Right kidney (tissue), 9 donors: ENCODE results near the gene SCN5A.

Source experiments
- DNase-seq: peaks from one replicate; pipeline ENCODE4 v3.0.0-alpha.2; 2016
- long read RNA-seq, 8 donors: transcript quantifications; one replicate each; lab custom pipeline, GENCODE V29; 2026

Gene SCN5A
- long read RNA-seq, donor 1: 0 reads
- long read RNA-seq, donor 2: 0 reads
- long read RNA-seq, donor 3: 0 reads
- long read RNA-seq, donor 4: 0 reads
- long read RNA-seq, donor 5: 0 reads
- long read RNA-seq, donor 6: 0 reads
- long read RNA-seq, donor 7: 0 reads
- long read RNA-seq, donor 8: 0 reads

DNA sequence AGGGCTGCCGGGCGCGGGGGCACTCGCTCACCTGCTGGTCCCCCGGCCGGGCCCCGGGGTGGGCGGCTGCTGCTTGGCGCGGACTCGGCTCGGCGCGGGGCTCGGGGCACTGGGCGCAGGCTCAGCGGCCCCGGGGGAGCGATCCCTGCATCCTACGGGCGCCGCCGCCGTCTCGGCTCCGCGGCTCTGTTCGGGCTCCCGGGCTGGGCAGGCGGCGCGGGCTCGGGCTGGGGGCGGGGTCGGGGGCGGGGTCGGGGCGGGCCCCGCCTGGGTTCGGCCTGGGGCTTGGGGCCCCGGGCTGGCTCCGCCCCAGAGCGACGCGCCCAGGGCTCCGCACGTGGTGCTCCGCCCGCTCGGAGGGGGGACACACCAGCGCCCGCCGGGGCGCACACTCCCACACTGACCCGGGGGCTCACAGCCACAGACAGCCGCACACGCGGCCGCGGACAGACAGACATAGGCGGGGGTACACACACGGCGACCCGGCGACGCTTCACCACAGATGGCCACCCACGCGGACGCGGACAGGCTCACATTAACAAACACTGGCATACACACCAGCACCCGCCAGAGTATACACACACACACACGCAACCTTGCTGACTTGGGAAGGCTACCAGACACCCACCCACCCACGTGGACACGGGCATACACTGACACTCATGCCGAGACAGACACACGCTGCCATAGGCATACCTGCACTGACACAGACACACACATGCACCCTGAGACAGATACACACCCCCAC, at the start of gene SCN5A:
SCN5A (minus strand) TSS at position 188 of the 748 bp plus-strand sequence. CDS start 16,380 bp downstream, outside the sequence.
- peak; percentile 74 for DNase-seq

DNA sequence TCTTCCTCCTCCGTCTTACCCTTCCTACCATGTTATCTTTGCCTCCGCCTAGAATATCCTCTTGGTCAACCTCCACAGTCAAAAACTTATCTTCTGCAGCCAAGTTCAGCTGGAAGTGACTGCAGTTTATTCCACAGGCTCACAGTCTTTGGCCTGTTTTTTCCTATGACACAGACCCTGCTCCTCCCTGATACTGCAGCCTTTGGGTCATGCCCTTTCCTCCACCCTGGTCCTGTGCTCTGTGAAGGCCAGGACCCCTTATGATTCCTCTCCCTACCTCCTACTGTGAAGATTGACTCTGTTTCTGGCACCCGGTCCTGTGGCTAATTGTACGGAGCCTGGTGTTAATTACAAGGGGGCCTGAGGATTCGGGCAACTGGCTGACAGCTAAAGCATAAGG, 49.3 kb upstream of the SCN5A start:
- no peak for DNase-seq

DNA sequence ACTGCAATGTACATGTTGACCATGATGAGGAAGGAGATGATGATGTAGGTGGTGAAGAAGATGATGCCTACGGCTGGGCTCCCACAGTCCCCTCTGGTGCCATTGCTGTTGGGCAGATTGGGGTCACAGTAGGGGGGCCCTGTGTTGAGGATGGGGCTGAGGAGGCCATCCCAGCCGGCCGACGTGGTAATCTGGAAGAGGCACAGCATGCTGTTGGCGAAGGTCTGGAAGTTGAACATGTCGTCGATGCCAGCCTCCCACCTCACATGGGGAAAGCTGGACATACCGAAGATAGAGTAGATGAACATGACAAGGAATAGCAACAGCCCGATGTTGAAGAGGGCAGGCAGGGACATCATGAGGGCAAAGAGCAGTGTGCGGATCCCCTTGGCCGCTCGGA, 48.6 kb upstream of the SCN5A start:
- no peak for DNase-seq

DNA sequence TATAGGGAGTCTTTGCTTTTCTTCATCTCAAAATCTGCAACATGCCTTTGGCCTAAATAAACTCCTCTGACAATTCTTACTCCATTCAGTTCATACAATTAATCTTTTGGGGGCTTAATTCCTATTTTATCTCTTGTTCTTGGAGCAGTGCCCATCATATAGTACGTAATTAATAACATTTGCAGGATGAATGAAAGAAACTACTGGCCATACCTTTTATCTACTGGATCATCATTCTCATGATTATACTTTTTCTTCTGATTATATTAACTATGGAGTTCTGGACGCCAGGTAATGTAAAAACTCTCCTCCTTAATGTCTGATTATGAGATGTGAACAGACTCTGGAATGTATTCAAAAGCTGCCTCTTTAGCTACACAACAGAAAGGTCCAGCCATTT, 46.5 kb upstream of the SCN5A start:
- DNase-seq: no peak

DNA sequence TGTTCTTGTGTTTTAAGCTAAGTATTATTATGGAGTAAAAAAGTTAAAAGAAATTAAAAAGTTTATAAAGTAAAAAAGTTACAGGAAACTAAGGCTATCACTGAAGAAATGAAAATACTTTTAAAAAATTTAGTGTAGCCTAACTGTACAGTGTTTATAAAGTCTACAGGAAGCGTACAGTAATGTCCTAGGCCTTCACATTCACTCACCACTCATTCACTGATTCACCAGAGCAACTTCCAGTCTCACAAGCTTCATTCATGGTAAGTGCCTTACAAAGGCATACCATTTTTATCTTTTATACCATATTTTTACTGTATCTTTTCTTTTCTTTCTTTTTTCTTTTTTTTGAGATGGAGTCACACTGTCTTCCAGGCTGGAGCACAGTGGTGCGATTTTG, 40.7 kb upstream of the SCN5A start:
- no peak for DNase-seq

DNA sequence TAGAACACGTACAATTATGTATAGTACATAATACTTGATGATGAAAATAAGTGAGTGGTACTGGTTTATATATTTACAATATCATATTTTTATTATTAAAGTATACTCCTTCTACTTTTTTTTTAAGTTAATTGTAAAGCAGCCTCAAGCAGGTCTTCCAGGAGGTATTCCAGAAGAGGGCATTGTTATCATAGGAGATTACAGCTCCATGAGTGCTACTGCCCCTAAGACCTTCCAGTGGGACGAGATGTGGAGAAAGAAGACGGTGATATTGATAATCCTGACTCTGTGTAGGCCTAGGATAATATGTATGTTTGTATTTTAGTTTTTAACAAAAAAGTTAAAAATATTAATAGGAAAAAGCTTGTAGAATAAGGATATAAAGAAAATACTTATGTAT, 40.3 kb upstream of the SCN5A start:
- DNase-seq: no peak

DNA sequence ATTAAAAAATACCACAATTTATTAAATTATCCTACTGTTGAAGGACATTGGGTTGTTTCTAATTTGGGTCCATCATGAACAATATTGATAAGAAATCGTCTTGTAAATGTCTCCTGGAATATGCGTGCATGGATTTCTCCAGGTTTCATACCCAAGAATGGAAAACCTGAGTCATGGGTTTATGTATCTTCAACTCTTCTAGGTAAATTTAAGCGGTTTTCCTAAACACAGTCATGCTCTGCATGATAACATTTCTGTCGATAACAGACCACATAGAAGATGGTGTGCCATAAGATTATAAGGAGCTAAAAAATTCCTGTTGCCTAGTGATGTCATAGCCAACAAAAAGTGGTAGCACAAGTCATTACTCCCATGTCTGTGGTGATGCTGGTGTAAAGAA, 39.9 kb upstream of the SCN5A start:
- DNase-seq: no peak

DNA sequence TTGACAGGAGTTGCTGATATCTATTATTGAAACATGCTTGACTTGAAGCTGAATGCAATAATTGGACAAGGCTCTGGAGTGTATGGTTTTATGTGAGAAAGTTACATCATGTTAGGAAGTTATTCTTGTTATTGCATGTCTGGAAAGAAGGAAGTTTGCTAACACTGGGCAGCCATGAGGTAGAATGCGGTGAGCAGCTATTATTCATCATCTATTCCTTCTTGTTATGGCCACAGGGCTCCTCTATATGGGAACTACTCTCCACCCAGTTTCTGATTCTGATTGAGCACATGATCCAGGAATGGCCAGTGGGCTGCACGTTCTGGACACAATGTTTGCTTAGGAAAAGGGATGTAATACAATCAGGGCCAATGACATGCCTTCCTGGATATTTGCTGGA, 37.8 kb upstream of the SCN5A start:
- no peak for DNase-seq

DNA sequence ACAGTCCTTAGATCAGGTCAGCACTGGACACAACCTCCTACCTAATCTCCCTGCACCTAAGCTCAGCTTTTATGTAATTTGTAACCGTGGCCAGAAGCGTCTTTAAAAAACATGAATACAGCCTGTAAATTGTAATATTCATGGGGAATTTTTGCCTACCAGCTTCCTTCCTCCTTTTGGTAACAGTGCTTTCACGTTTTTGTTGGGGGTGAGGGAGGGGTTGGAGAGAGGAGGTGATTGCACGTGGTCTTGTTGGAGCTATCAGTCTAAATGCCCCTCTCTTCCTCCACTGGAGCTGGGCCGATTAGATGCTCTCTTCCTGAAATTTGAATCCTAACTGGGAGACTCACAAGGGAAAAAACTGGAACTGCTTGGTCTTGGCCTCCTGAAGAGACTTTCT, 35.1 kb upstream of the SCN5A start:
- no peak for DNase-seq

DNA sequence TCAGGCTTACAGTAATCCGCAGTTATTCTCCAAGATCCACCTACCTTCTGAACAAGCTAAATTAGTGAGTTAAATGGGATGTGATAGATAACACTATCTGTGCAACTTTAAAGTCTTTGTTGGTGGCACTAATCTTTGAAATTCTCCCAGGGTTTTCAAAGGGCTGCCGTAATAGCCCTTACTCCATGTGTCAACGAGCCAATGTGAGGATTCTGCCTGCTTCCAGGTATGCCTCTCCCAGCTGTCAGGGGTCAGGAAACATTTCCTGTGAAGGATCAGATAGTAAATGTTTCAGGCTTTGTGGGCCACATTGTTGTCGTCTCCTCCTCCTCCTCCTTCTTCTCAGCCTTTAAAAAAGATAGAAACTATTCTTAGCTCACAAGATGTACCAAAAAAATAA, 20.2 kb upstream of the SCN5A start:
- no peak for DNase-seq

DNA sequence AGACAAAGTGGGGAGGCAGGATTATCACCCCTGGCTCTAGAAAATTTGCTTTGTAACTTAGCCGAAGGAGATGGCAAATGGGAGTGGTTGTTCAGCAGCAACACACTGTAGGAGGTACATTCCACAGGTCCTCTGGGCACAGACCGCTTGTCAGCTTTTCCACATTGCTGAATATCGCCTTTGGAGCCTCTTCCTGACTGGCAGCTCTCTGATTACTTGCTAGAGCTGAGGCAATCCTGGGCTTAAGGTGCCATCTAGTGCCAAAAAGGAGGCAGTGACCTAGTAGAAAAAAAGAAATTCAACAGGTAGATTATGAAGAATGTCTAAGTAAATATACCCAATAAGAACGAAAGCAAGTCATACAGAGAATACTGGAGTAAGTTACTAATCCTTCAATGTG, 13.1 kb upstream of the SCN5A start:
- DNase-seq: no peak

DNA sequence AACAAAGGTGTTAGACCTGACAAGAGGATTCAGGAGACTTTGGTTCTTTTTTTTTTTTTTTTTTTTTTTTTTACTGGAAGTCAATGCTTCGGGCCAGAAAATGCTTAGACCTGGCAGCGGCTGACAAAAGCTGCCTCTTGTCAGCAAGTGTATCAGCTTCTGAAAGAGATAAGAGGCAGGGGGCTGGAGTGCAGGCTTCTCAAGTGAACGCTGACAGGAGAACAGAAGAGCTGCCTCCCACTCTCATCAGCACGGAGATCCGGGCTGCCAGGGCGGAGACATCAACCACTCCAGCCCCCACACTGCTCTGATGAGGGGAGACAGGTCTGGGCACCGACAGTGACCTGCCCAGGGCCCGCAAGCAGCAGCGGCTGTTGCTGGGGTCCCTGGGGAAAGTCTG, 9.4 kb upstream of the SCN5A start:
- DNase-seq: no peak

DNA sequence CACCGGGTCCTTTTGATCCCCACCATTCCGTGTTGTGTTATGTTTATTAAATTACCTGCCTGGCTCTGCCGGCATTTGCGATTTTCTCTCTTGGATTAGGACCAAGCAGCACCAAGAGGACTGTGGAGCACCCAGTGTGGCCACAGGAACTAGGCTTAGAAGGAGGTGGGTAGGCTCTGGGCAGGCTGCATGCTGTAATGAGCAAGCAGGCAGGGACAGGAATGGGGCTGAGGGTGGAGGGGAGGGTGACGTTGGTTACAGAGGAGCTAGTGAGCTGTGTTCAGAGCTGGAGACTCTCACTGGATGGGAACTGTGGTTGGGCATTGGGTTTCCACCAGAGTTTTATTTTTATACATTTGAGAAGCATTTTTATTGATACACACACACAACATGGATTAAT, 7.9 kb upstream of the SCN5A start:
- no peak for DNase-seq

DNA sequence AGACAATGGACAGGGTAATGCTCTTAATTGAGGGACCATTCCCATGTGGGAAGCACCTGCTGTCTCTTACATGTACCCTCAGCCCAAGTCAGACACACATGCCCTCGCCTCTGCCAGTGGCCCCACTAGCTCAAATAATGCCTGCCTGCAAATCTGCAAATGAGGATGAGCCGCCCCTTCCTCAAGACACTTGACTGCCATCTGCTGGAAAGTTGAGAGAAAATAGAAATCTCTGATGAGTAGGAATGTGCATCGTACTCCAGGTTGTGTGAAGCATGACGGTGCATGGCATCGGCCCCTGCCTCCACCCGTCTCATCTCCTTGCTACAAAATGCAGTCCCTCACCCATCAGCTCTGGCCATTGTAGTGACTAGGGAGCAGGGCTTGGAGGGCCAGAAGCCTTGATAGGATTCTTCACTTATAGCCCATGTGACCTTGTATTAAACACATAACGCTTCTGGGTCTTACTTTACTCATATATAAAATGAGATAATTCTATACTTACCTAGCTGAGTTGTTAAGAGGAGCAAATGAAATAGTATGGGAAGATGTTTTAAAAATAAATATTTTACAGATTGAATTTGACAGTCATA, 6.3 kb upstream of the SCN5A start:
- DNase-seq: peak; percentile 38

DNA sequence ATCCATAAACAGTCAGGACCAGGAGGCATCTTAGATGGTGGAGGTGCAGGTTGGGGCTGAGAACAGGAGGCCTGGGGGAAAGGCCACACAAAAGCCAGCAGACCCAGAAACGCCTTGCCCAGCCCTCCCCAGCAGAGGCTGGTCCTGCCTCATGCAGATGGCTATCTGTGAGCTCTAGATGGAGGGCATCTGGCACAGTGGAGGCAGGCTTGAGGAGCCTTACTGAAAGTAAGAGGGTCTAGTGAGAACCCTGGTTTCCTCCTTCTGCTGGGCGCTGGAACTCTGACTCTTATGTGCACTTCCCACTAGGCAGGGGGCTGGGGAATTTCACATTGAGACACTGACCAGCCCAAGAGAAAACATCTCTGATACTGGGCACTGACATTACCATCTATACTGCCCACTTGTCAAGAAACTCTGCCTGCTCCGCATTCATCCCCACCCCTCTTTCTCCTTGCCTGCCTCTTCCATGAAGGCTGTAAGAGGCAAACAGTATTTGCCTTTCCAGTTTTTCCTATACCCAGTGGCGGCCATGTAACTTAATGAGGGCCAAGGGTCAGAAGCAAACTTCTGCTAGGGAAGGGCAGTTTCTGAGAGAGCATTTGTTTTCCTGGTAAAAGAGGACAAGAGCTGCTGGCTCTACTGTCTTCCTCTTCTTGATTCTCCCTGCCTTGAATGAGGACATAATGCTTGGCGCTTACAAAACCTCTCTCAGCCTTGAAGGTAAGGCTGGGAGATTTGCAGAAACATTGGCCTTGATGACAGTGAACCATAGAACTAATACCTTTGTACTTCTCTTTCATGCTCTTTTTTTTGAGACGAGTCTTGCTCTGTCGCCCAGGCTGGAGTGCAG, 4.4 kb upstream of the SCN5A start:
- DNase-seq: no peak

DNA sequence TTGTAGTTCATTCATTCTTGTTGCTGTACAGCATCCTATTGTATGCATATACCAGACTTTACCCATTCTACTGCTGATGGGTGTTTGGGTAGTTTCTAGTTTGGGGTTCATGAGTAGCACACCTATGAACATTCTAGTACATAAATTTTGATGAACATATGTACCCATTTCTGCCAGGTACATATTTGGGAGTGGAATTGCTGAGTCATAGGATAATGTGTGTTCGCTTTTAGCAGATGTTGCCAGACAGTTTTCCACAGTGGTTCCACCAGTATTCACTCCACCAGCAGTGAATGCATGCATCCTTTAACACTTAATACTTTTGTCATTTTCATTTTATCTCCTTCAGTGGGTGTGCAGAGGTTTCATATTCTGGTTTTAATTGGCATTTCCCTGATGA, 3.4 kb upstream of the SCN5A start:
- no peak for DNase-seq

DNA sequence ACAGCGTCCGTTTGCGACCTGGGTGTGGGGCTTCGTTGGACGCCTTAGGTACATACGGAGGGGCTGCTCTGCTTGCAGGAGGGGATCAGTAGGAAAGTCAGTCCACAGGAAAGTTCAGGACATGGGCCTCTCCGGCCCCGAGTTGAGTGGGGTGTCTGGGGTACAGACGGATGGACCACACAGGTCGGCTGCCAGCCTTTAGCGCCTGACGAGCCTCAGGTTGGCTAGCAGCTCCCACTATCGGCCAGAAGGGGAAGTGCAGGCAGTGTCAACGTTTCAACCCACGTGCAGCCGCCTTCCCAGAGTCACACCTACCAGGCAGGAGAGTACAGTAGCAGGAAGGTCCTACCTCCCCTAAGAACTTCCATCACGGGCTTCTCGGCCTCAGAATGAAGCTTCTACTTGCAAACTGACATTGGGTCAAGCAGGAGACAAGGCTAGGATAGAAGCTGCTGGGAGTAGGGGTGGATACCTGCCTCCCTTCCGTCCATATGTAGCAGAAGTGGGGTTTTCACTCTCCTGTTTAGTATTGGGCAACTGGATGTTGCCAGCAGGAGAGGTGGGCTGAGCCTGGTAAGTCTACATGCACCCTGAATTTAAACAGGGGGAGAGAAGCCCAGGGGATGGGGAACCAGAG, 1.8 kb upstream of the SCN5A start:
- DNase-seq: peak; percentile 66

DNA sequence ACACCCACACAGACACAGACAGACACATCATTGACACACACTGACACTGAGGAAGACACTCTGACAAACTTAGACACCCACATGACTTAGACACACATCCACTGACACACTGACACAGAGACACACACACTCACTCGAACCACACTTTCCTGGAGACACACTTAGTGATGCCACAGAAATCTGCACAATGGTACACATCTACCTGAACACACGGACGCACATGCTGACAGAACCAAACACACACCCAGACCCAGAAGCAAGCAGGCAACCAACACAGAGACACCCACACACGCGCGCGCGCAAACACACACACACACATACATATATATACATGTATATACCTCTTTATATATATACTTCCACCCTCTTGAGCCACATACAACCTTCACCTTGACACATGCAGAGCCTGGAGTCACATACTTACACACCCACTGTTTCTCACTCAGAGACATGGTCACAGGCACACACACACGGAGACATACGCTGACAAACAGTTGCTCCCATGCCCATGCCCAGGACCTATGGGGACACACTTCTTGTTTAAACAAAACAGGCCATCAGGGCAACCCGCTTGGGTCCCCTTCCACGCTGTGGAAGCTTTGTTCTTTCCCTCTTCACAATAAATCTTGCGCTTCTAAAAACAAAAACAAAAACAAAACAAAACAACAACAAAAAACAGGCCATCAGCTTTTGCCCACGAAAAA, 913 bp upstream of the SCN5A start:
- DNase-seq: peak; percentile 29

DNA sequence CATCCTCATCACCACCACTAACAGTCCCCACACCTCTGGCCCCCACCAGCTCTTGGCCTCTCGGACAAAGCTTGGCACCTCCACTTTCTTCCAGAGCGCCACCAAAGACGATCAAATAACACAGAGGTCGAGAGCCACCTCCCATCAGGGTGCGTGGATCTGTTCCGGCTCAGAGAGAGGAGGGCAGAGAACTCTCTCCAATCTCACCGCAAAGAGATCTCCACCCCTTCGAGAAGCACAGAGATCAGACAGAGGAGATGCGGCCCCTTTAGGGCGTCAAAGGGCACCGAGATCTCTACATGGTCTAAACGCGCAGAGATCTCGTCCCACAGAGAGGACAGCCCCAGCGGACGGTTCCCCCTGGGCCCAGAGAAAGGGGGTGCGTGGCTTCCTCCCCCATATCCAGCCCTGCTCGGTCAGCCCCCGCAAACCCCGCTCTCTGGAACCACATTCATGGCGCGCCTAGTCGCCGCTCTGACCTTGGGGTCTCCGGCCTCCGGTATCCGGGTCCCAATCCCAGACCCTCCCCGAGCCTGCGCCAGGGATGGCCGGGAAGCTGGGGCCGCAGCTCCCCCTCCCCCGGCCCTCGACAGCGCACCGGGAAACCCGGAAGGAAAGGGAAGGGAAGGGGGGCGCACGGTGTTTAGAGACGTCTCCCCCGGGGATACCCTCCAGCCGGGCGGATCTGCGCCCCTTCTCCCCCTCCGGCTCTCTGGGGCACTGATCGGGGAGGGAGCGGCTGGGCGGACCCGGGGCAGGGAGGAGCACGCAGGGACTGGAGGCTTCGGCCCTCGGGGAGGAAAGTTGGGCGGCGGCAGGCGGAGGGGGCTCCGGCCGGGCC, 608 bp downstream of the SCN5A start:
- peak; percentile 47 for DNase-seq

DNA sequence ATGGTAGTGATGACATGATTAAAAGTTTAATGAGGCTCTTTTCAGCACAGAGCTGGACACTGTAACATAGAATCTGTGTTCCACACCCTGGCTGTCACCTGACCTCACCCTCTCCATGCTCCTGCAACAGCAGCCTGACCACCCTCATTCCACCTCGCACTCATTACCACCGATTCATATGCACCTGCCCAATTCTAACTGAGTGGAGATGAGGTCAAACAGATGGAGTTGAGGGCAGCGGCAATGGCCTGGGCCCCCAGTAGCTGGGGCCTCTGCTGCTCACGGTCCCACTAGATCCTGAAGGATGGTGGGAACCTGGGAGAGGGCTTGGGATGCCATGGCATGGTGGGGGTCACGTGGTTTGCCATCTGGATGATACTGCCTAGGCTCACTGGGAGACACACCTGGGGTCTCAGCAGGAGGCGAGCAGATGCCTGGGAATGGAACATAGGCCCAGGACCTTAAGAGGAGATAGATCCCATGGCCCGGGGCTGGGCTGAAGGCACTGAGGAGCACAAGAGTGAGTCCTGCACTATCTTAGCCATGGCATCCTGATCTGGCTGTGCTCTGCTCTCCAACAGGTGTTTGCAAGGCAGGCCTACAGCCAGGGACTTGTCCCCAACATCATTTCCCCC, 1.3 kb downstream of the SCN5A start:
- DNase-seq: no peak
